Measurements from ENCODE around the gene QRICH2.

QRICH2 gene

DNA sequence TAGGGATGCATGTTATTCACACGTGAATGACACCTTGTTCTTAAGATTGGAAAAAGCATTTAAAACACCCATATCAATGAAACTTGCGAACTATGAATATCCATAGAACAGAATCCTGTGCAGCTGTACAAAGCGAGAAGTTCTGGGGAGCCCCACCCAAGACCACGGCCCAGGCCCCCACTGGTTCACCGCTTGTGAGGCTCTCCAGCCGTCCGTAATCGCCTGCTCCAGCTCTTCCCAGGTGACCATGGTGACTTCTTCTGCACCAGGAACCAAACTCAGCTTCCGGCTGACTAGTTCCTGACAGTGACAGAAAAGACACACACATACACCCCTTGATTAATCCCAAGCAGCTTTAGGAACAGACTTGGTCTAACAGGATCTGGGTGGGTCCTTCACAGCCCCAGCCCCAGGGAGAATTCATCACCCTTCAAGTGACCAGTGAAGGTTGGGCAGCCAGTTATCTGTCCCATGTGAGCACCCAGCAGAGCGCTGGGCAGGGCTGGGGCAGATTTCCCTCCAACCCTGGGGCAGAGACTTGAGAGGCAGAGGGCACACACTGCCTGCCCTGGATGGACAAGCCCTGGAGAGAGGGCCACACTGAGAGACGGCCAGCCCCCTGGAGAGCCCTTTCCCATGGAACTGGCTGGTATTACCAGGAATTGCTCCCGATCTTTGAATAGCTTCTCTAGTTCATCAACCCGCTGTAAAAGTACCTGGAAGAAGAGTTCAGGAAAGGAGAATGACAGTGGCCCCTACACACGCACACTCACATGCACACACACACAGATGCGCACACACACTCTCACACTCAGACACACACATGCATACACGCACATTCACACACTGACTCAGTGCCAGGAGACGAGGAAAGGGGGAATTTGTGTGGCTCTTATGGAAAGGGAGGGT is 3.6 kb downstream of the QRICH2 start:
- H3K14ac ChIP-seq (ENCODE audit: low read length) = no peak overlapping the region
- peaks cover 2% of the 10 kb centered on the region for H3K9me3 ChIP-seq (ENCODE audit: insufficient read depth, low read depth, low read length)
- no peak overlapping the region for H3K9ac ChIP-seq (ENCODE audit: low read length)
- no peak overlapping the region for H3K18ac ChIP-seq (ENCODE audit: low read length)
- H3K79me2 ChIP-seq (ENCODE audit: control insufficient read depth, insufficient read depth, low read length, poor library complexity) = no peaks in the 10 kb centered on the region
- H3K4me3 ChIP-seq (ENCODE audit: low read depth, low read length) = no peak overlapping the region
- H3K27ac ChIP-seq (ENCODE audit: low read depth, low read length) = no peak overlapping the region
- H3K36me3 ChIP-seq (ENCODE audit: control insufficient read depth in 1 of 2, insufficient read depth in 2 of 2, low read length in 2 of 2) = peaks cover 10 to 11% of the 10 kb centered on the region in 2 experiments
- H2BK5ac ChIP-seq (ENCODE audit: low read depth, low read length, poor library complexity) = no peak overlapping the region
- no peak overlapping the region for H3K4me2 ChIP-seq (ENCODE audit: low read length)
- no peak overlapping the region for H3K4ac ChIP-seq (ENCODE audit: low read depth, low read length)
- no peak overlapping the region for H2AFZ ChIP-seq (ENCODE audit: insufficient read depth, low read length, poor library complexity)
- no CpG with 5 or more reads among the region's 17 CpGs for WGBS (ENCODE audit: extremely low coverage, insufficient coverage, insufficient read length)
- no peak overlapping the region for H2BK12ac ChIP-seq (ENCODE audit: low read length)
- H3K23ac ChIP-seq (ENCODE audit: low read length) = no peak overlapping the region
- no peak overlapping the region for H4K12ac ChIP-seq (ENCODE audit: low read depth, low read length)
- no peak overlapping the region for H2BK120ac ChIP-seq (ENCODE audit: insufficient read depth, low read length, poor library complexity)
- no peak overlapping the region for H4K8ac ChIP-seq (ENCODE audit: low read depth, low read length)
- no peaks in the 10 kb centered on the region for H3K4me1 ChIP-seq (ENCODE audit: control insufficient read depth in 1 of 2, insufficient read depth in 2 of 2, low read length in 2 of 2)
- DNase-seq = no peak
- H2AK5ac ChIP-seq (ENCODE audit: low read length) = no peak overlapping the region
- H3K27me3 ChIP-seq (ENCODE audit: insufficient read depth, low read length) = no peaks in the 10 kb centered on the region
- no peaks in the 10 kb centered on the region for H3K79me1 ChIP-seq (ENCODE audit: low read length)
- H4K91ac ChIP-seq (ENCODE audit: low read depth, low read length) = no peak overlapping the region

DNA sequence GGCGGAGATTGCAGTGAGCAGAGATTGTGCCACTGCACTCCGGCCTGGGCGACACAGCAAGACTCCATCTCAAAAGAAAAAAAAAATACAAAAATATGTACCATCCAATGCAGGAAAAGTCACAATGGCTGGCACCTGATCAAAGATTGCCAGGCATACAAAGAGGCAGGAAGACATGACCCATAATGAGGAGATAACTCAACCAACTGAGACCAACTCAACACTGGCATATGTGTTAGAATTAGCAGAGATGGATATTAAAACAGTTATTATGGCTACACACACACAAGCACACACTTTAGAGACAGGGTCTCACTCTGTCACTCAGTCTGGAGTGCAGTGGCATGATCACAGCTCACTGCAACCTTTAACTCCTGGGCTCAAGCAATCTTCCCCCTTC is 10.6 kb downstream of the QRICH2 start:
- Histone ChIP-seq H3K9me3 (ENCODE audit: insufficient read depth, low read depth, low read length) (peaks cover under 1% of the 10 kb centered on the region), H3K4ac (ENCODE audit: low read depth, low read length) (no peak overlapping the region), H3K23ac (ENCODE audit: low read length) (no peak overlapping the region), H2AFZ (ENCODE audit: insufficient read depth, low read length, poor library complexity) (no peak overlapping the region), H3K4me2 (ENCODE audit: low read length) (no peak overlapping the region), H4K8ac (ENCODE audit: low read depth, low read length) (no peak overlapping the region), H4K91ac (ENCODE audit: low read depth, low read length) (no peak overlapping the region), H2BK12ac (ENCODE audit: low read length) (no peak overlapping the region), H3K14ac (ENCODE audit: low read length) (no peak overlapping the region), H2BK120ac (ENCODE audit: insufficient read depth, low read length, poor library complexity) (no peak overlapping the region), H3K79me2 (ENCODE audit: control insufficient read depth, insufficient read depth, low read length, poor library complexity) (no peaks in the 10 kb centered on the region), H4K12ac (ENCODE audit: low read depth, low read length) (no peak overlapping the region), H3K9ac (ENCODE audit: low read length) (no peak overlapping the region), H3K4me3 (ENCODE audit: low read depth, low read length) (no peak overlapping the region), H3K18ac (ENCODE audit: low read length) (no peak overlapping the region), H3K4me1 (ENCODE audit: control insufficient read depth in 1 of 2, insufficient read depth in 2 of 2, low read length in 2 of 2) (no peaks in the 10 kb centered on the region), H3K27me3 (ENCODE audit: insufficient read depth, low read length) (no peaks in the 10 kb centered on the region), H3K79me1 (ENCODE audit: low read length) (no peaks in the 10 kb centered on the region), H2AK5ac (ENCODE audit: low read length) (no peak overlapping the region), H3K27ac (ENCODE audit: low read depth, low read length) (no peak overlapping the region), H2BK5ac (ENCODE audit: low read depth, low read length, poor library complexity) (no peak overlapping the region), H3K36me3 (ENCODE audit: control insufficient read depth in 1 of 2, insufficient read depth in 2 of 2, low read length in 2 of 2) (peaks cover 9 to 13% of the 10 kb centered on the region in 2 experiments)
- no peak for DNase-seq
- WGBS (ENCODE audit: extremely low coverage, insufficient coverage, insufficient read length) = no CpG with 5 or more reads among the region's 3 CpGs

DNA sequence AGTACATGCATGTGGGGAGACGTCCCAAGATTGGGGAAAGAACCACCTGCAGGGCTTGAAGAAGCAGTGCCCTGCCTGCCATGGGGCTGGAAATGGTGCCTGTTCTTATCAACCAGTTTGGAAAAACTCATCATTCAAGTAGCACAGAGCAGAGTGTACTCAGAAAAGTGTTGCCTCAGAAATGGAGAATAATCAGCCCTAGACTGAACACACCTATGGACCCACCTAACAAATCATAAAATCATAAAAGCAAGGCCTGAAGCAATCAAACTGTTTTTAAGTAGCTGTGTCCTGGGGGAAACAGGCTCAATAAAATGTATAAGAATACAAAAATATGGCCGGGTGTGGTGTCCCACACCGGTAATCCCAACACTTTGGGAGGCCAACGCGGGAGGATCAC is 11.2 kb downstream of the QRICH2 start:
- H3K9me3 ChIP-seq (ENCODE audit: insufficient read depth, low read depth, low read length) = peaks cover 4% of the 10 kb centered on the region
- H3K14ac ChIP-seq (ENCODE audit: low read length) = no peak overlapping the region
- no peaks in the 10 kb centered on the region for H3K4me1 ChIP-seq (ENCODE audit: control insufficient read depth in 1 of 2, insufficient read depth in 2 of 2, low read length in 2 of 2)
- no peaks in the 10 kb centered on the region for H3K27me3 ChIP-seq (ENCODE audit: insufficient read depth, low read length)
- no peak overlapping the region for H2AK5ac ChIP-seq (ENCODE audit: low read length)
- no peak overlapping the region for H2BK12ac ChIP-seq (ENCODE audit: low read length)
- H3K79me1 ChIP-seq (ENCODE audit: low read length) = no peaks in the 10 kb centered on the region
- no CpG with 5 or more reads among the region's 5 CpGs for whole genome bisulfite sequencing (ENCODE audit: extremely low coverage, insufficient coverage, insufficient read length)
- no peak overlapping the region for H3K4ac ChIP-seq (ENCODE audit: low read depth, low read length)
- no peaks in the 10 kb centered on the region for H3K79me2 ChIP-seq (ENCODE audit: control insufficient read depth, insufficient read depth, low read length, poor library complexity)
- no peak overlapping the region for H2AFZ ChIP-seq (ENCODE audit: insufficient read depth, low read length, poor library complexity)
- H4K8ac ChIP-seq (ENCODE audit: low read depth, low read length) = no peak overlapping the region
- DNase-seq = no peak
- H3K18ac ChIP-seq (ENCODE audit: low read length) = no peak overlapping the region
- H3K9ac ChIP-seq (ENCODE audit: low read length) = no peak overlapping the region
- H4K12ac ChIP-seq (ENCODE audit: low read depth, low read length) = no peak overlapping the region
- H2BK120ac ChIP-seq (ENCODE audit: insufficient read depth, low read length, poor library complexity) = no peak overlapping the region
- peaks cover 9 to 17% of the 10 kb centered on the region in 2 experiments for H3K36me3 ChIP-seq (ENCODE audit: control insufficient read depth in 1 of 2, insufficient read depth in 2 of 2, low read length in 2 of 2)
- no peak overlapping the region for H3K4me2 ChIP-seq (ENCODE audit: low read length)
- no peak overlapping the region for H3K27ac ChIP-seq (ENCODE audit: low read depth, low read length)
- H3K4me3 ChIP-seq (ENCODE audit: low read depth, low read length) = no peak overlapping the region
- no peak overlapping the region for H2BK5ac ChIP-seq (ENCODE audit: low read depth, low read length, poor library complexity)
- no peak overlapping the region for H3K23ac ChIP-seq (ENCODE audit: low read length)
- H4K91ac ChIP-seq (ENCODE audit: low read depth, low read length) = no peak overlapping the region

DNA sequence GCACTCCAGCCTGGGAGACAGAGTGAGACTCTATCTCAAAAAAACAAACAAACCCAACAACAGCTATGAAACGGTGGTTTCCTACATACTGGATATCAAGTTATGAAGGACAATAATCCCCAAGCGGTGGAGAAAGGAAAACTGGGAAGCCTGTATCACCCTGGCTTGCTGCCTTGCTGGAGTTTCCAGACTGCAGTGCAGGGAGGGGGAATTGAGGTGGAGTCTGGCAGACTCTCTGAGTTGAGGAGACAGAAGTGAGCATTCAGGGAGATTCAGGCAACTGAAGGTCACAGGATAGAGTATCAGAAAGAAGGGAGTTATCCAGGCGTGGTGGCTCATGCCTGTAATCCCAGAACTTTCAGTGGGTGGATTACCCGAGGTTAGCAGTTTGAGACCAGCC is 11.9 kb downstream of the QRICH2 start:
- Histone ChIP-seq H3K9ac (ENCODE audit: low read length) (no peak overlapping the region), H3K4me1 (ENCODE audit: control insufficient read depth in 1 of 2, insufficient read depth in 2 of 2, low read length in 2 of 2) (no peaks in the 10 kb centered on the region), H2AK5ac (ENCODE audit: low read length) (no peak overlapping the region), H4K8ac (ENCODE audit: low read depth, low read length) (no peak overlapping the region), H3K27ac (ENCODE audit: low read depth, low read length) (no peak overlapping the region), H3K36me3 (ENCODE audit: control insufficient read depth in 1 of 2, insufficient read depth in 2 of 2, low read length in 2 of 2) (peaks cover 9 to 24% of the 10 kb centered on the region in 2 experiments), H3K4me2 (ENCODE audit: low read length) (no peak overlapping the region), H2BK5ac (ENCODE audit: low read depth, low read length, poor library complexity) (no peak overlapping the region), H3K4ac (ENCODE audit: low read depth, low read length) (no peak overlapping the region), H3K4me3 (ENCODE audit: low read depth, low read length) (no peak overlapping the region), H4K12ac (ENCODE audit: low read depth, low read length) (no peak overlapping the region), H3K18ac (ENCODE audit: low read length) (no peak overlapping the region), H3K27me3 (ENCODE audit: insufficient read depth, low read length) (no peaks in the 10 kb centered on the region), H4K91ac (ENCODE audit: low read depth, low read length) (no peak overlapping the region), H3K79me2 (ENCODE audit: control insufficient read depth, insufficient read depth, low read length, poor library complexity) (no peaks in the 10 kb centered on the region), H3K23ac (ENCODE audit: low read length) (no peak overlapping the region), H2AFZ (ENCODE audit: insufficient read depth, low read length, poor library complexity) (no peak overlapping the region), H3K79me1 (ENCODE audit: low read length) (no peaks in the 10 kb centered on the region), H3K14ac (ENCODE audit: low read length) (no peak overlapping the region), H3K9me3 (ENCODE audit: insufficient read depth, low read depth, low read length) (peaks cover 4% of the 10 kb centered on the region), H2BK12ac (ENCODE audit: low read length) (no peak overlapping the region), H2BK120ac (ENCODE audit: insufficient read depth, low read length, poor library complexity) (no peak overlapping the region)
- WGBS (ENCODE audit: extremely low coverage, insufficient coverage, insufficient read length) = no CpG with 5 or more reads among the region's 4 CpGs
- DNase-seq = no peak

All from trophoblast cell (in vitro differentiated cells and primary cell).